Loucy (cell line): ENCODE measurements around the gene PA2G4.

Experiments
- H2AFZ ChIP-seq: fragments of 200-600 bp; sonication (generic); 2 replicates; pipeline ENCODE4 v1.6.0; 2016; ENCODE audit warnings: antibody characterized with exemption, mild to moderate bottlenecking, low read length, moderate library complexity
- H3F3A ChIP-seq: fragments of 200-600 bp; 2 replicates; pipeline ENCODE4 v1.6.0; 2016; ENCODE audit warnings: antibody characterized with exemption, low read depth, mild to moderate bottlenecking
- H3K27me3 ChIP-seq: fragments of 200-600 bp; sonication (generic); 2 replicates; pipeline ENCODE4 v1.6.1; 2014; ENCODE audit warnings: low read length, mild to moderate bottlenecking; ENCODE audit not compliant: insufficient read depth, poor library complexity, severe bottlenecking
- H3K36me3 ChIP-seq: fragments of 200-600 bp; sonication (generic); 2 replicates; pipeline ENCODE4 v1.6.1; 2016; ENCODE audit warnings: low read length; ENCODE audit not compliant: insufficient read depth
- H3K4me1 ChIP-seq: fragments of 200-600 bp; sonication (generic); 2 replicates; pipeline ENCODE4 v1.5.1; 2014; ENCODE audit warnings: low read length, mild to moderate bottlenecking; ENCODE audit not compliant: insufficient read depth, poor library complexity, severe bottlenecking
- H3K4me2 ChIP-seq: fragments of 200-600 bp; sonication (generic); 2 replicates; pipeline ENCODE4 v1.6.0; 2014; ENCODE audit warnings: antibody characterized with exemption, low read length, low read depth, mild to moderate bottlenecking; ENCODE audit not compliant: poor library complexity, severe bottlenecking
- H3K4me3 ChIP-seq: fragments of 200-600 bp; sonication (generic); 2 replicates; pipeline ENCODE4 v1.5.1; 2014; ENCODE audit warnings: low read length, mild to moderate bottlenecking, mixed read lengths; ENCODE audit not compliant: poor library complexity, severe bottlenecking
- H3K79me2 ChIP-seq: fragments of 200-600 bp; sonication (generic); 2 replicates; pipeline ENCODE4 v1.6.1; 2014; ENCODE audit warnings: low read length; ENCODE audit not compliant: insufficient read depth
- H3K9ac ChIP-seq: fragments of 200-600 bp; sonication (generic); 2 replicates; pipeline ENCODE4 v1.6.0; 2014; ENCODE audit warnings: mild to moderate bottlenecking, low read depth, low read length, moderate library complexity; ENCODE audit not compliant: poor library complexity, severe bottlenecking
- H3K9me2 ChIP-seq: fragments of 200-600 bp; sonication (generic); replicated peaks from 2 replicates; pipeline ENCODE4 v1.6.1; 2016; ENCODE audit warnings: low read depth, low read length, mixed read lengths
- H3K9me3 ChIP-seq: fragments of 200-600 bp; sonication (generic); 2 replicates; pipeline ENCODE4 v1.6.1; 2014; ENCODE audit warnings: mild to moderate bottlenecking, antibody characterized with exemption, low read length, low read depth; ENCODE audit not compliant: insufficient read depth
- H4K20me1 ChIP-seq: fragments of 200-600 bp; sonication (generic); 2 replicates; pipeline ENCODE4 v1.6.0; 2014; ENCODE audit warnings: antibody characterized with exemption, low read length, mild to moderate bottlenecking; ENCODE audit not compliant: insufficient read depth, poor library complexity, severe bottlenecking
- CTCF ChIP-seq: fragments of 200-600 bp; sonication (generic); conservative IDR thresholded peaks from 2 replicates; pipeline ENCODE4 v1.5.1; 2014; ENCODE audit warnings: mild to moderate bottlenecking, antibody characterized with exemption, low read length
- EZH2phosphoT487 ChIP-seq: fragments of 200-600 bp; IDR thresholded peaks from 2 replicates; pipeline ENCODE4 v1.6.1; 2018; ENCODE audit warnings: antibody characterized with exemption, mild to moderate bottlenecking, moderate library complexity, borderline replicate concordance

PA2G4 gene

GRCh38 chr12:56129942-56130495, 25.7 kb downstream of the PA2G4 start:
- H3K9me2 ChIP-seq, result no peaks in the 10 kb centered on the region
- H2AFZ ChIP-seq, result no peak overlapping the region
- H3F3A ChIP-seq, result peaks cover 7% of the 10 kb centered on the region
- H3K4me3 ChIP-seq, result peak overlapping the region; percentile 87
- peak overlapping the region; percentile 94 for H3K4me2 ChIP-seq
- H3K9me3 ChIP-seq, result no peaks in the 10 kb centered on the region
- peak overlapping the region; percentile 86 for H3K9ac ChIP-seq
- peaks cover 49% of the 10 kb centered on the region for H3K4me1 ChIP-seq
- peaks cover 5% of the 10 kb centered on the region for H4K20me1 ChIP-seq
- H3K36me3 ChIP-seq, result peaks cover 33% of the 10 kb centered on the region; the same call in 1 of the 2 replicates
- no peaks in the 10 kb centered on the region for H3K27me3 ChIP-seq
- peaks cover 46% of the 10 kb centered on the region for H3K79me2 ChIP-seq
- TF ChIP-seq EZH2phosphoT487 (no peak), CTCF (no peak)

GRCh38 chr12:56130876-56131275, 26.5 kb downstream of the PA2G4 start:
- peaks cover 42% of the 10 kb centered on the region for H3K79me2 ChIP-seq
- H3K9me2 ChIP-seq, result no peaks in the 10 kb centered on the region
- H3K4me3 ChIP-seq, result peak overlapping the region; percentile 87
- no peaks in the 10 kb centered on the region for H3K9me3 ChIP-seq
- peaks cover 41% of the 10 kb centered on the region for H3K4me1 ChIP-seq
- no peaks in the 10 kb centered on the region for H3K27me3 ChIP-seq
- no peak overlapping the region for H2AFZ ChIP-seq
- peaks cover 33% of the 10 kb centered on the region; the same call in 1 of the 2 replicates for H3K36me3 ChIP-seq
- H3K9ac ChIP-seq, result peak overlapping the region; percentile 86
- H4K20me1 ChIP-seq, result peaks cover 5% of the 10 kb centered on the region
- H3F3A ChIP-seq, result peaks cover 7% of the 10 kb centered on the region
- TF ChIP-seq EZH2phosphoT487 (no peak), CTCF (no peak)
- peak overlapping the region; percentile 94 for H3K4me2 ChIP-seq

GRCh38 chr12:56134897-56135296, 30.5 kb downstream of the PA2G4 start:
- Histone ChIP-seq H3K36me3 (peaks cover 58% of the 10 kb centered on the region; the same call in 1 of the 2 replicates), H3K4me1 (peaks cover 35% of the 10 kb centered on the region), H3K9me2 (no peaks in the 10 kb centered on the region), H4K20me1 (no peaks in the 10 kb centered on the region), H2AFZ (no peak overlapping the region), H3K79me2 (peaks cover 27% of the 10 kb centered on the region), H3K9ac (no peak overlapping the region), H3K27me3 (no peaks in the 10 kb centered on the region), H3K4me3 (no peak overlapping the region), H3K9me3 (no peaks in the 10 kb centered on the region), H3K4me2 (no peak overlapping the region), H3F3A (peaks cover 7% of the 10 kb centered on the region)
- TF ChIP-seq EZH2phosphoT487, result no peak
- TF ChIP-seq CTCF, result no peak
